Neutrophil (primary cell): ENCODE results near the gene PSMB7.

Experiments
- H3K27ac ChIP-seq: fragments of 200-600 bp; sonication (generic); 2 replicates; pipeline ENCODE4 v1.5.1; 2016; ENCODE audit warnings: mild to moderate bottlenecking, moderate library complexity
- H3K27me3 ChIP-seq: fragments of 200-600 bp; sonication (generic); 2 replicates; pipeline ENCODE4 v1.6.0; 2016; ENCODE audit warnings: mild to moderate bottlenecking
- H3K36me3 ChIP-seq: fragments of 200-600 bp; sonication (generic); 2 replicates; pipeline ENCODE4 v1.5.1; 2017
- H3K4me1 ChIP-seq, 2 experiments: fragments of 200-600 bp in 1 of 2; sonication (generic) in 1 of 2; 1 replicate in 1 of 2; 2 replicates in 1 of 2; pipeline versions ENCODE4 v1.5.1 to v1.6.1; 2013 to 2016; ENCODE audit warnings: low read depth in 1 of 2, low read length in 1 of 2, mild to moderate bottlenecking in 1 of 2, moderate library complexity in 1 of 2; ENCODE audit not compliant: control insufficient read depth in 1 of 2, insufficient read depth in 1 of 2
- H3K4me3 ChIP-seq, 2 experiments: fragments of 200-600 bp in 1 of 2; sonication (generic) in 1 of 2; 1 replicate in 1 of 2; 2 replicates in 1 of 2; pipeline ENCODE4 v1.5.1; 2013 to 2016; ENCODE audit warnings: low read depth in 1 of 2, low read length in 1 of 2, mild to moderate bottlenecking in 1 of 2, moderate library complexity in 1 of 2
- H3K9me3 ChIP-seq: fragments of 200-600 bp; sonication (generic); 2 replicates; pipeline ENCODE4 v1.5.1; 2016
- TF ChIP-seq, protein P1 (sequence below): fragments of 200-600 bp; sonication (generic); IDR thresholded peaks from 2 replicates; pipeline ENCODE4 v1.5.1; 2016; ENCODE audit warnings: antibody characterized with exemption

PSMB7 gene

DNA sequence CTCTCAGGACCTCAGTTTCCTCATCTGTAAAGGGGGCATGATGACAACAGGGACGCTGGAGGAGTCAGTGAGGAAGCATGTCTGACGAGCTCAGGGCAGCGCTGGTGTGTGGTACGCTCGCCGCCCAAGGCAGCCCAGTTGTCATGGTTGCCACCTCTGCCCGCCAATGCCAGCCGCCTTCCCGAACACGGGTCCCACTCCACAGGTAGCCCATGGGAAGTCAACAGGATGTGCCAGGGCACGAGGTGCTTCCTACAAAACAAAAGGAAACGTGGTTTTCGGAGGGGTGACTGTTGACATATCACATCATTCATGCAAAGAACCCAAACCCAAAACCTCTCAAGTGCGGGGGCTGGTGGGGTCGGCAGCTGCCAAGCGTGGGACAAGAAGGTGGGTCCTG is 99.4 kb downstream of the PSMB7 start:
- Histone ChIP-seq H3K36me3 (peaks cover 84% of the 10 kb centered on the region), H3K9me3 (no peaks in the 10 kb centered on the region), H3K27ac (no peak overlapping the region), H3K4me1 (peaks cover 0 to 7% of the 10 kb centered on the region in 2 experiments), H3K4me3 (no peak overlapping the region), H3K27me3 (no peaks in the 10 kb centered on the region)
- TF ChIP-seq, protein P1, sequence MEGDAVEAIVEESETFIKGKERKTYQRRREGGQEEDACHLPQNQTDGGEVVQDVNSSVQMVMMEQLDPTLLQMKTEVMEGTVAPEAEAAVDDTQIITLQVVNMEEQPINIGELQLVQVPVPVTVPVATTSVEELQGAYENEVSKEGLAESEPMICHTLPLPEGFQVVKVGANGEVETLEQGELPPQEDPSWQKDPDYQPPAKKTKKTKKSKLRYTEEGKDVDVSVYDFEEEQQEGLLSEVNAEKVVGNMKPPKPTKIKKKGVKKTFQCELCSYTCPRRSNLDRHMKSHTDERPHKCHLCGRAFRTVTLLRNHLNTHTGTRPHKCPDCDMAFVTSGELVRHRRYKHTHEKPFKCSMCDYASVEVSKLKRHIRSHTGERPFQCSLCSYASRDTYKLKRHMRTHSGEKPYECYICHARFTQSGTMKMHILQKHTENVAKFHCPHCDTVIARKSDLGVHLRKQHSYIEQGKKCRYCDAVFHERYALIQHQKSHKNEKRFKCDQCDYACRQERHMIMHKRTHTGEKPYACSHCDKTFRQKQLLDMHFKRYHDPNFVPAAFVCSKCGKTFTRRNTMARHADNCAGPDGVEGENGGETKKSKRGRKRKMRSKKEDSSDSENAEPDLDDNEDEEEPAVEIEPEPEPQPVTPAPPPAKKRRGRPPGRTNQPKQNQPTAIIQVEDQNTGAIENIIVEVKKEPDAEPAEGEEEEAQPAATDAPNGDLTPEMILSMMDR = no peak

DNA sequence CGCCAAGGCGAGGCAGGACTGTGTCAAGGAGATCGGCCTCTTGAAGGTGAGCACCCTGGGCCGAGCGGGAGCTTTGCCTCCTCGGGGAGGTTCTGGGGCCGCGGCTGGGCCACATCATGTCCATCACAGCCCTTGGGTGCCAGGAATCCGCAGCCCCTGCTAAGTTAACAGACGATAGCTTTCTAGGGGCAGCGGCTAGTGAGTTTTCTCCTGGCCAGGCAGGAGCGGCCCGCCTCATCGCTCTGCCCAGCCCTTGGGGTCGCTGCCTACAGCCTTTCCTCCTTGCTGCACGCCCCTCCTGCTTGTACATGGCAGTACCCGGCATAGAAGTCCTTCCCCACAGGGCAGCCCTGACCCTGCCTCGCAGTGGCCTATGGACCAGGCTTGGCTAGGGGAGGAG is 101.3 kb downstream of the PSMB7 start:
- Histone ChIP-seq H3K4me3 (no peak overlapping the region), H3K4me1 (no peaks in the 10 kb centered on the region), H3K27ac (no peak overlapping the region), H3K27me3 (no peaks in the 10 kb centered on the region), H3K36me3 (peaks cover 92% of the 10 kb centered on the region), H3K9me3 (no peaks in the 10 kb centered on the region)
- TF ChIP-seq, protein P1 = no peak

DNA sequence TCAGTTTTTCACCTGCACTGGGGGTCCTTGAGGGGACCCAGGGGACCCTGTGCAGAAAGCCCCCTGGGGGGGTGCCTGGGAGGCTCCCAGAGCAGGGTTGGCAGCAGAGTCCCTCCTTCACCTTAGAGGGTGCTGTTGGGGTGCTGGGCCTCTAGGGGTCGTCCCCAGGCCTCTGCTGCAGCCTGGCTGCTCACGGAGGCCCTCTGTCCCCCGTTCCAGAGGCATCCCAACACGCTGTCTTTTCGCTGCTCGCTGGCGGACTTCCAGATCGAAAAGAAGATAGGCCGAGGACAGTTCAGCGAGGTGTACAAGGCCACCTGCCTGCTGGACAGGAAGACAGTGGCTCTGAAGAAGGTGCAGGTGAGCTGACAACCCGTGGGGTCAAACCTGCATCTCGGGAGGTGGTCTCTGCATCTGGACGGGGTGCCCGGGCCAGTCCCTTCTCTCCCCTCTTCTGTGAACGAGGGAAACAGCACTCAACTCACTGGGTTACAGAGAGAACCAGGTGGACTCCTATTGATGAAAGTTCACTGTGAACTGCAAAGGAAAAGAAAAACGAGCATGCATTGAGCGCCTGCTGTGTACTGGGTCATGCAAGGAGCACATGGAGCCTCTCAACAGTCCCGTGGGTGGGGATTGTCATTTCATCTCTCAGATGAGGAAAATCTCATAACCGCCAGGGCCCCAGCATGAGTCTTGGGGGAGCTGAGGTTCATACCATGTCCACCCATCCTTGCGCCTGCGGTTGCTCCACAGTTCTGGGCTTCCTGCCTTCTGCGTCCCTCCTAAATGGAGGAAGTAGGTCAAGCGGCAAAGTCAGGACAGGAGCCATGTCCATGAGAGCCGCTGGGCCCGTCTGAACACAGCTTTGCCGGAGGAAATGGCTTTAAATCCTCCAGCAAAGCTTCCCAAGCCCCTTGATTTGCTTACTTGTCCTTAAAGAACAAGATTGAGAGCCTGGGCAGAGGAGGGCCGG is 102.7 kb downstream of the PSMB7 start:
- Histone ChIP-seq H3K27ac (peak overlapping the region; percentile 47), H3K4me3 (no peak overlapping the region), H3K36me3 (peaks cover 93% of the 10 kb centered on the region), H3K4me1 (no peaks in the 10 kb centered on the region), H3K27me3 (no peaks in the 10 kb centered on the region), H3K9me3 (no peaks in the 10 kb centered on the region)
- TF ChIP-seq, protein P1 = no peak

DNA sequence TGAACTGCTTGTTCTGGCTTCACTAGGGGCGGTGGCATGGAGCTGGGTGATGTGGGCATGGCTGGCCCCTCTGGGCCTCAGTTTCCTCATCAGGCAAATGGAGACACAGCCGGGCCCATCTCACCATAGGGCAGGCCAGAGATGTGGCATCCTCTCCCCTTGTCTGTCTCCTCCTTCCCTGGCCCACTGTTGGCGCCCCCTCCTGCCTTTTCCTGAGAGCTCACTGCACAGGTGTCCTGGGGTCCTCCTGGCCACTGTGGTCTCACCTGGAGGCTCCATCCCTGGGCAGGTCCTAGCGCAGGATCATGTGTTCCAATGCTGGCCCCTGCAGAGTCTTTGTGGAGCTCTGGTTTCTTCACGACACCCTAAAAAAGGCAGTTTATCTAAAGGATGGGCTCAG is 104.0 kb downstream of the PSMB7 start:
- Histone ChIP-seq H3K4me3 (no peak overlapping the region), H3K27me3 (no peaks in the 10 kb centered on the region), H3K27ac (no peak overlapping the region), H3K36me3 (peaks cover 87% of the 10 kb centered on the region), H3K9me3 (no peaks in the 10 kb centered on the region), H3K4me1 (peaks cover 5 to 8% of the 10 kb centered on the region in 2 experiments)
- TF ChIP-seq, protein P1 = no peak

DNA sequence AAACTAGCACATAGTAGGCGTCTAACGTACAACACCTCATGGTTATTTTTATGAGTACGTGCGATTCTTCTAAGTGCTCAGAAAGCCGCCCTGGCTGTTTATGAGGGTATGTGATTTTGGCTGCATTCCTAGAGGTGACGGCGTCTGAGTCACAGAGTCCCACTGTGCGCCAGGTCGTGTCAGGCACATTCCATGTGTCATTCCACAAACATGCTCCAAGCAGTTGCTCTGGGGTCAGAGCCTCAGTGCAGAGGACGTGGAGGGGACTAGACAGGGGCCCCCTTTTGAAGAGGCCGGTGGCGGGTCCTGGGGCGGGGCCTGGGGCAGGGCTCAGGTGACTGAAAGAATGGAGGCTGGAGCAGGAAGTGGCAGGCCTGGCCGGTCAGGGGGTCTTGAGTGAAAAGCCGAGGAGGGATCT is 105.6 kb downstream of the PSMB7 start:
- H3K36me3 ChIP-seq = peaks cover 76% of the 10 kb centered on the region
- H3K27ac ChIP-seq = no peak overlapping the region

More for the DNA sequence above, 105.6 kb downstream of the PSMB7 start:
- Histone ChIP-seq H3K4me1 (peaks cover 13 to 17% of the 10 kb centered on the region in 2 experiments), H3K9me3 (no peaks in the 10 kb centered on the region), H3K27me3 (no peaks in the 10 kb centered on the region), H3K4me3 (no peak overlapping the region)
- TF ChIP-seq, protein P1 = no peak
